Measurements from ENCODE around the gene XAB2. TPM values are rescaled to one million over a fixed set of nuclear protein-coding genes. Genes with fewer than 3 reads are reported as not detected.
"Not testable (repeated sequence)": the region's sequence is repeated elsewhere in the genome, so short reads cannot be mapped to it uniquely, and the experiment has no call there.

XAB2 gene
- total RNA-seq, 2 experiments from 2014 or later: 118 to 121 TPM

- Histone ChIP-seq H3K27ac (ENCODE audit: low read depth in 1 of 2, low read length in 2 of 2) (no peak overlapping the region), H3K36me3 (ENCODE audit: insufficient read depth, low read length) (no peaks in the 10 kb centered on the region), H3K4me3 (ENCODE audit: low read length) (no peak overlapping the region), H3K27me3 (ENCODE audit: control insufficient read depth in 1 of 2, insufficient read depth in 2 of 2, low read length in 2 of 2) (peaks cover 0 to 4% of the 10 kb centered on the region in 2 experiments), H3K4me1 (ENCODE audit: insufficient read depth, low read length) (no peaks in the 10 kb centered on the region), H3K9me3 (ENCODE audit: control insufficient read depth in 1 of 2, insufficient read depth in 1 of 2, low read length in 2 of 2) (no peaks in the 10 kb centered on the region)
- Mint-ChIP-seq H3K27ac (no peak overlapping the region), H3K9me3 (no peaks in the 10 kb centered on the region), H3K36me3 (ENCODE audit: low read depth) (no peaks in the 10 kb centered on the region), H3K27me3 (peaks cover 14% of the 10 kb centered on the region), H3K4me3 (no peak overlapping the region), H3K4me1 (ENCODE audit: low read depth) (no peaks in the 10 kb centered on the region)
- ChIA-PET CTCF (no interaction called here), POLR2A (no interaction called here)
- TF ChIP-seq CTCF (IDR thresholded peaks at IDR 0.05): no peak
- intact Hi-C loops (cut with DNase I, micrococcal nuclease): no loop called here
- ATAC-seq (ENCODE audit: poor library complexity): no peak
- DNase-seq: no peak
Measured at GRCh38 chr19:7579182-7579581, 50.2 kb downstream of the XAB2 start.

DNA sequence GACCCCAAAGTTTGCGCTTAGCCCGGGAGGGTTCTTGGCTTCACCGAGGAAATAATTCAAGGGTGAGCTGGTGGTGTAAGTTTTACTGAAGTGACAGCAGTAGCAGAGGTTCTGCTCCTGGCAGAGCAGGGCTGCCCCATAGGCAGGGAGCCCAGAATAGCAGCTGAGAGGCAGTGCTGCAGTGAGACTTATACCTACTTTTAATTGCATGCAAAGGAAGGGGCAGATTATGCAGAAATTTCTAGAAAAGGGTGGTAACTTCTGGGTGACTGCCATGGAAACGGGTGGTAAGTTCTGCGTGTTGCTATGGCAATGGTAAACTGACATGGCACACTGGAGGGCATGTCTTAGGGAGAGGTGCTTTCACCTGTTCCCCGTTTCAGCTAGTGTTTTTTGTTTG lies 51.2 kb downstream of the XAB2 start:
- Mint-ChIP-seq H3K4me1 (ENCODE audit: low read depth) (no peaks in the 10 kb centered on the region), H3K27me3 (peaks cover 14% of the 10 kb centered on the region), H3K36me3 (ENCODE audit: low read depth) (no peaks in the 10 kb centered on the region), H3K9me3 (no peaks in the 10 kb centered on the region), H3K27ac (no peak overlapping the region), H3K4me3 (no peak overlapping the region)
- Histone ChIP-seq H3K27me3 (ENCODE audit: control insufficient read depth in 1 of 2, insufficient read depth in 2 of 2, low read length in 2 of 2) (peaks cover 0 to 4% of the 10 kb centered on the region in 2 experiments), H3K4me1 (ENCODE audit: insufficient read depth, low read length) (no peaks in the 10 kb centered on the region), H3K36me3 (ENCODE audit: insufficient read depth, low read length) (no peaks in the 10 kb centered on the region), H3K27ac (ENCODE audit: low read depth in 1 of 2, low read length in 2 of 2) (no peak overlapping the region), H3K9me3 (ENCODE audit: control insufficient read depth in 1 of 2, insufficient read depth in 1 of 2, low read length in 2 of 2) (no peaks in the 10 kb centered on the region), H3K4me3 (ENCODE audit: low read length) (no peak overlapping the region)
- intact Hi-C loops (cut with DNase I, micrococcal nuclease): no loop called here
- ATAC-seq (ENCODE audit: poor library complexity): no peak
- TF ChIP-seq CTCF (IDR thresholded peaks at IDR 0.05): no peak
- no peak for DNase-seq
- ChIA-PET CTCF (no interaction called here), POLR2A (no interaction called here)

- H3K4me1 Mint-ChIP-seq (ENCODE audit: low read depth); H3K9me3 Mint-ChIP-seq; intact Hi-C loops (cut with DNase I, micrococcal nuclease); H3K4me3 Mint-ChIP-seq; DNase-seq; H3K27ac ChIP-seq (ENCODE audit: low read depth in 1 of 2, low read length in 2 of 2); POLR2A ChIA-PET; H3K36me3 ChIP-seq (ENCODE audit: insufficient read depth, low read length); H3K4me1 ChIP-seq (ENCODE audit: insufficient read depth, low read length); H3K27me3 ChIP-seq (ENCODE audit: control insufficient read depth in 1 of 2, insufficient read depth in 2 of 2, low read length in 2 of 2); H3K9me3 ChIP-seq (ENCODE audit: control insufficient read depth in 1 of 2, insufficient read depth in 1 of 2, low read length in 2 of 2); CTCF ChIA-PET; H3K27ac Mint-ChIP-seq; H3K36me3 Mint-ChIP-seq (ENCODE audit: low read depth); ATAC-seq (ENCODE audit: poor library complexity); H3K4me3 ChIP-seq (ENCODE audit: low read length): not testable (repeated sequence)
- peaks cover 14% of the 10 kb centered on the region for H3K27me3 Mint-ChIP-seq
Measured at GRCh38 chr19:7577422-7577821, 51.9 kb downstream of the XAB2 start.

- Mint-ChIP-seq H3K36me3 (ENCODE audit: low read depth) (no peaks in the 10 kb centered on the region), H3K4me3 (no peak overlapping the region), H3K9me3 (no peaks in the 10 kb centered on the region), H3K4me1 (ENCODE audit: low read depth) (no peaks in the 10 kb centered on the region), H3K27me3 (peaks cover 14% of the 10 kb centered on the region), H3K27ac (no peak overlapping the region)
- Histone ChIP-seq H3K4me3 (ENCODE audit: low read length) (no peak overlapping the region), H3K9me3 (ENCODE audit: control insufficient read depth in 1 of 2, insufficient read depth in 1 of 2, low read length in 2 of 2) (no peaks in the 10 kb centered on the region), H3K36me3 (ENCODE audit: insufficient read depth, low read length) (no peaks in the 10 kb centered on the region), H3K27ac (ENCODE audit: low read depth in 1 of 2, low read length in 2 of 2) (no peak overlapping the region), H3K4me1 (ENCODE audit: insufficient read depth, low read length) (no peaks in the 10 kb centered on the region), H3K27me3 (ENCODE audit: control insufficient read depth in 1 of 2, insufficient read depth in 2 of 2, low read length in 2 of 2) (peaks cover 0 to 4% of the 10 kb centered on the region in 2 experiments)
- intact Hi-C loops (cut with DNase I, micrococcal nuclease): no loop called here
- POLR2A ChIA-PET: no interaction called here
- no peak for TF ChIP-seq CTCF (IDR thresholded peaks at IDR 0.05)
- ATAC-seq (ENCODE audit: poor library complexity) (no peak), DNase-seq (peak in 2 of 14 experiments; percentile 38 to 49)
- CTCF ChIA-PET: no interaction called here
Measured at GRCh38 chr19:7575434-7576040, 53.8 kb downstream of the XAB2 start.

Measured in CD4-positive, alpha-beta T cell (primary cell).